Smooth muscle cell (in vitro differentiated cells): ENCODE data around the gene HOXB6. TPM values are rescaled to one million over a fixed set of nuclear protein-coding genes. Genes with fewer than 3 reads are reported as not detected.
A peak's percentile ranks its signal among the peaks of the same experiment; 100 is the strongest.

ENCODE experiments used
- DNase-seq: peaks from one replicate; lab custom pipeline; 2025; ENCODE audit not compliant: unreplicated experiment; lab: John Stamatoyannopoulos, UW
- H2AFZ ChIP-seq: fragments of 200-600 bp; sonication (generic); 2 replicates; pipeline ENCODE4 v1.6.0; 2016; ENCODE audit warnings: antibody characterized with exemption, low read depth, mild to moderate bottlenecking
- H3F3A ChIP-seq: fragments of 200-600 bp; sonication (generic); 2 replicates; pipeline ENCODE4 v1.6.0; 2017; ENCODE audit warnings: antibody characterized with exemption, low read depth
- H3K27ac ChIP-seq: fragments of 200-600 bp; sonication (generic); 2 replicates; pipeline ENCODE4 v1.5.1; 2016; ENCODE audit warnings: low read depth, mild to moderate bottlenecking
- H3K27me3 ChIP-seq: fragments of 200-600 bp; sonication (generic); 2 replicates; pipeline ENCODE4 v1.6.1; 2016; ENCODE audit warnings: low read depth, mild to moderate bottlenecking
- H3K36me3 ChIP-seq: fragments of 200-600 bp; sonication (generic); 2 replicates; pipeline ENCODE4 v1.5.1; 2016; ENCODE audit warnings: low read depth
- H3K4me1 ChIP-seq: fragments of 200-600 bp; sonication (generic); 2 replicates; pipeline ENCODE4 v1.5.1; 2016; ENCODE audit warnings: low read depth
- H3K4me2 ChIP-seq: fragments of 200-600 bp; sonication (generic); 2 replicates; pipeline ENCODE4 v1.6.0; 2016; ENCODE audit warnings: mild to moderate bottlenecking
- H3K4me3 ChIP-seq: fragments of 200-600 bp; sonication (generic); 2 replicates; pipeline ENCODE4 v1.5.1; 2016; ENCODE audit warnings: mild to moderate bottlenecking
- H3K79me2 ChIP-seq: fragments of 200-600 bp; sonication (generic); 2 replicates; pipeline ENCODE4 v1.6.0; 2016; ENCODE audit warnings: low read depth, mild to moderate bottlenecking
- H3K9ac ChIP-seq: fragments of 200-600 bp; sonication (generic); 2 replicates; pipeline ENCODE4 v1.6.0; 2016; ENCODE audit warnings: low read depth
- H3K9me3 ChIP-seq: fragments of 200-600 bp; sonication (generic); replicated peaks from 2 replicates; pipeline ENCODE4 v1.5.1; 2016; ENCODE audit warnings: low read depth
- H4K20me1 ChIP-seq: fragments of 200-600 bp; sonication (generic); 2 replicates; pipeline ENCODE4 v1.6.0; 2016; ENCODE audit warnings: low read depth
- CTCF ChIP-seq: fragments of 200-600 bp; sonication (generic); IDR thresholded peaks from 2 replicates; pipeline ENCODE4 v1.5.1; 2017; ENCODE audit warnings: borderline replicate concordance, mild to moderate bottlenecking, antibody characterized with exemption; ENCODE audit not compliant: insufficient read depth, poor library complexity, severe bottlenecking
- WGBS: methylation state at CpG from one replicate; pipeline ENCODE4 v1.1.7; 2016; ENCODE audit warnings: low lambda C conversion rate; 5-methylcytosine and 5-hydroxymethylcytosine counted together
- polyA plus RNA-seq: library from polyadenylated mRNA; unstranded; fragments of >200 nt; fragmentation: Nextera tagmentation; extraction: Ambion mirVana; gene quantifications from 2 replicates; pipeline ENCODE4 v1.2.1, GENCODE V29; 2016
- total RNA-seq: library from RNA; depleted of rRNA; stranded (reverse); fragments of >200 nt; gene quantifications from 2 replicates; pipeline ENCODE4 v1.2.3, GENCODE V29; 2014

HOXB6 gene
- total and polyA plus RNA-seq, 2 experiments from 2014 or later = 6.3 to 9.3 TPM

GRCh38 chr17:48611213-48611612, 6.4 kb upstream of the HOXB6 start:
- WGBS = 2% methylated on average over 22 of the region's 22 CpGs
- Histone ChIP-seq H2AFZ (peak overlapping the region; percentile 80), H3K4me2 (peak overlapping the region; percentile 98), H3K27me3 (peaks cover 24% of the 10 kb centered on the region), H3K4me3 (peak overlapping the region; percentile 69), H4K20me1 (peaks cover 4% of the 10 kb centered on the region), H3K9ac (peak overlapping the region; percentile 74), H3F3A (peaks cover 13% of the 10 kb centered on the region), H3K9me3 (no peaks in the 10 kb centered on the region), H3K36me3 (no peaks in the 10 kb centered on the region), H3K27ac (peak overlapping the region; percentile 79), H3K4me1 (peaks cover 7% of the 10 kb centered on the region), H3K79me2 (peaks cover 71% of the 10 kb centered on the region)
- TF ChIP-seq CTCF = no peak
- no peak for DNase-seq

GRCh38 chr17:48610282-48611211, 5.8 kb upstream of the HOXB6 start, which contains the start of gene HOXB7:
TSS of gene HOXB7 (minus strand) at chr17:48611017. CDS start at chr17:48610918, 99 bp downstream.
- H3K36me3 ChIP-seq = no peaks in the 10 kb centered on the region
- peak within 1 kb of the TSS; percentile 80 for H2AFZ ChIP-seq
- H3K27me3 ChIP-seq = peaks cover 17% of the 10 kb centered on the region
- H3K79me2 ChIP-seq = peaks cover 70% of the 10 kb centered on the region
- H3K27ac ChIP-seq = peak within 1 kb of the TSS; percentile 79
- peak; percentile 45 for DNase-seq
- peak within 1 kb of the TSS; percentile 98 for H3K4me2 ChIP-seq
- H3F3A ChIP-seq = peaks cover 7% of the 10 kb centered on the region
- TF ChIP-seq CTCF = no peak
- no peaks in the 10 kb centered on the region for H3K9me3 ChIP-seq
- no peaks in the 10 kb centered on the region for H4K20me1 ChIP-seq
- peak within 1 kb of the TSS; percentile 69 for H3K4me3 ChIP-seq
- WGBS = under 1% methylated on average over 72 of the region's 79 CpGs
- peaks cover 7% of the 10 kb centered on the region for H3K4me1 ChIP-seq
- H3K9ac ChIP-seq = peak within 1 kb of the TSS; percentile 74

GRCh38 chr17:48609759-48610281, 5.0 kb upstream of the HOXB6 start:
- H3K4me2 ChIP-seq = peak overlapping the region; percentile 98
- peak overlapping the region; percentile 74 for H3K9ac ChIP-seq
- peak overlapping the region; percentile 80 for H2AFZ ChIP-seq
- H3K27me3 ChIP-seq = peaks cover 11% of the 10 kb centered on the region
- H3F3A ChIP-seq = peaks cover 5% of the 10 kb centered on the region
- H3K79me2 ChIP-seq = peaks cover 69% of the 10 kb centered on the region
- no peak for DNase-seq
- peak overlapping the region; percentile 69 for H3K4me3 ChIP-seq
- no peak for TF ChIP-seq CTCF
- H3K4me1 ChIP-seq = peaks cover 7% of the 10 kb centered on the region
- H3K36me3 ChIP-seq = no peaks in the 10 kb centered on the region
- no peaks in the 10 kb centered on the region for H4K20me1 ChIP-seq
- H3K27ac ChIP-seq = peak overlapping the region; percentile 79
- H3K9me3 ChIP-seq = no peaks in the 10 kb centered on the region
- WGBS = 5% methylated on average over 13 of the region's 15 CpGs
